Measurements from ENCODE around the gene SLX4IP.

The SLX4IP gene

DNA sequence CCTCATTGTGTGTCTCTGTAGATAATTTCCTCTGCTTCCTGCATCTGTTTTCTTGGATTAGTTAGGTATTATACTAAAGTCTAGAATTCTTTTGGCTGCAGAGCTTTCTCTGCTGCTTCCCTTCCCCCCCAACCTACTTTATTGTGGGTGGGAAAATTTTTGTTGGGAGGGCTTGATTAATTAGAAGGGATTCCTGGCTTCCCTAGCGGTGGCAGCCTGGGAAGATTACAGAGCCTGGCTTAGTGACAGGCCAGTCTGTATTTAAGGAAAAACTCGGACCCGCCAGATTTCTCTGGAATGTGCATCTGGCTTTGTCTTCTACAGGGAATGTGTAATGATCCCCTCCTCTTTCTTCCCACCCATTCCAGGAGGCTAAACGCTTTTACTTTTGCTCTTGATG lies 31.2 kb downstream of the SLX4IP start:
- no peak for DNase-seq (ENCODE audit: low read depth in 3 of 3)

DNA sequence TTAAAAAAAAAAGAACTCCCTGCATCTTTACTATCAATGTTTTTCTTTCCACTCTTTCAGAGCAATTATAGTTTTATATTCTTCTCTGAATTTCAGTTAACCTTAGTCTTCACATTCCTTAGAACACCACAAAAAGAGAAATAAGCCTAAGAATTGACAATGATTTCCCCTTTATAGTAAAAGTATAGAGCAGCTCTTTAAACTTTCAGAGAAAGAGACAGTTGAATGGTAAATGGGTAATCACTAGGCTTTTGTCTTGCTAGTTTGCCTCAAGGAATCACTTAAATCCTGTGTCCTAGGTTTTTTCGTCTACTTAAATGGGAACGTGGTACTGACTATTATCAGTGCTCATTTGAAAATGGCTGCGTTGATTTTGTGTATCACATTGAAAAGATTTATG lies 31.8 kb downstream of the SLX4IP start:
- no peak for DNase-seq (ENCODE audit: low read depth in 3 of 3)

DNA sequence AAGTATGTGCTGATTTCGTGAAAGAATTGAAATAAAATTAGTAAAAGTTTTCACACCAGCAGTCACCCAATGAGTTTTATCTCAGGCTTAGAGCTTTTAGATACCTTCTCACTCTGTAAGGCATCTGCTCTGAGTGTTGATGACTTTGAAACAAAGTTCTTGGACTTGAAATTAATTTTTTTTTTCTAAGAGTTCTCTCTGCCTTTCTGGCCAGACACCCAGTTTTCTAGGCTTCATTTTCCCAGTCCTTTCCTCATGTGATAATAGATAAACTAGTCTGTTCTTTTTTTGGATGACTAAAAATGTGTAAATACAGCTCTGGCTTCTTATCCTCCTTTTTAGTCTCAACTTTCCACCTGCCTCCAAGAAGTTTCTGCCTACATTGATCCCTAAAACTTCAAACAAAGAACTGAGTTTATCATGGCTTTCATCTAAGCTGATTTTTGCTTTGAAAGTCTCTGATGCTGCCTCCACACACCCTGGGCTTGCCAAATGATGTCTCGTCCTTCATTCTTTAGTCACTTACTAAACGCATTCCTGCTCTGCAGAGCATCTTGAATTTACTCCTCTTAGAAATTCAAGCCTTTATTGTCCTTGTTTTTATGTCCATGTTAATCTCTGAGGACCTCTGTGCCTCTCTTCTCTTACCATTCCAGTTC lies 32.7 kb downstream of the SLX4IP start:
- no peak for DNase-seq (ENCODE audit: low read depth in 3 of 3)

DNA sequence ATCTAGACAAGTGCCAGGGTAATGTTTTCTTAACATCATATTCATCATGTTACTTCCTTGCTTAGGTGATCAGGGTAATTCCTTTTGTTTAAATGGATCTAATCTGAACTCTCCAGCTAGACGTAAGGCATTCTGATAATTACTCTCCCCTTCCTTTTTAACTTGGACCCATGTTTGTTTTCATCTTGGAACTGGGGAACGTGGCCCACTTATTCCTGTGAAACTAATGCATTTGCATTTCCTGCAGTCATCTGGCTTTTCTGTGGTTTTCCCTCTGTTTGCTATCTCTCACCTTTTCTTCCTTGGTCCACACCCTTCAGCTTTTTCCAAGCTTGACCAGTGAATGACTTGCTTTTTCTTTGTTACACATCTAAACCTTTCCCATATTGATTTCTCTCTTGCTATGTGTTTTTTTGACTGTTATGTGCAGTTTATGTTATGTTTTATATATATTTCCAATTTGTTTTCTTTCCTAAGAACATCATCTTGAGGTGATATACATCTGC lies 33.3 kb downstream of the SLX4IP start:
- no peak for DNase-seq (ENCODE audit: low read depth in 3 of 3)

DNA sequence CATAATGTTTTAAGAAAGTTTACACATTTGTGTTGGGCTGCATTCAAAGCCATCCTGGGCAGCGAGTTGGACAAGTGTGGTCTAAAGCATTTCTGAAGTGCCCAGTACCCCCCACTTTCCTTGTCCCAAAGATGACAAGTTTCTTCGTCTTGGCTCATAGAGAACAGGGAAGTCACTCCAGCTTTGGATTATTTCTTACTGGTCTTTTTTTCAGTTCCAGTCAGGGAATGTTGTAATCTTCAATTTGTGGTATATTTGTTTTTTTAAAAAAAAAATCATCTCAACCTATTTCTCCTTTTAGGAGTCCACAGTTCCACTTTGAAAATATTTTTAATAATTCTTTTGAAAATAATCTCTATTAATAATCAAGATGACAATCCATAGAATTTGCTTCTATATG lies 34.0 kb downstream of the SLX4IP start:
- DNase-seq (ENCODE audit: low read depth in 3 of 3): no peak

DNA sequence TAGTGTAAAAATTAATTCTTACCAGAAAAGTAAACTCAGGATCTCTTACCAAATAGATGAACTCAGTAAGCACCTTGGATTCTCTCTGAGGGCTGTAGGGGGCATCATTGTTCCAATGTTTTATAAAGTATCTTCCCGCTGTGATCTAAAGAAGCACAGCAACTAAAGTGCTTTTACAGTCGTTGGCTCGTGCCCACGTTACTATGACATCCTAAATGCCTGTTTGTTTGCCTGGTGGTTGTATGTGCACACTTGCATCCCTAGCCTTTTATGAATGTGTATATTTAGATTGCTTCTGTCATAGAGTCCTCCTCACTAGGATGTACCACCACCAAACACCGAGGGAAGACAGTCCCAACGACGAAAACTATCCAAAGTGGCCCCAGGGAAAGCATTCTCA lies 34.5 kb downstream of the SLX4IP start:
- DNase-seq (ENCODE audit: low read depth in 3 of 3): peak in 1 of 3 experiments; percentile 2

DNA sequence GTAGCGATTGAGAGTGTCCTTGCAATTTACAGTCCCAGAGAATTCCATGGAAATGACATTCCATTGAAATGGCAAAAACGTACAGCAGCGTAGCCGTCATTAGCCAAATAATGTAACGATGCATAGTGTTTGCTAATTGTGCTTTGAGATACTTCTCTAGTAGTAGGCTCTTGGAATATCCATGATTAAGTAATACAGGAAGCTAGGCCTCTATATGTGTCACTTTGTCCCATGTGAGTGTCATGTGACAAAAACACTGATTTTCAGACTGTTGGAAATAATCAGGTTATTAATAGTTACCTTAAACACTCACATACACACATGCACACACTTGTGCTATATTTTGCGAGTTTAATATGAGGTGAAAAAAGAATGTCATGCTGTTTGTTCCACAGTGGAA lies 35.2 kb downstream of the SLX4IP start:
- no peak for DNase-seq (ENCODE audit: low read depth in 3 of 3)

DNA sequence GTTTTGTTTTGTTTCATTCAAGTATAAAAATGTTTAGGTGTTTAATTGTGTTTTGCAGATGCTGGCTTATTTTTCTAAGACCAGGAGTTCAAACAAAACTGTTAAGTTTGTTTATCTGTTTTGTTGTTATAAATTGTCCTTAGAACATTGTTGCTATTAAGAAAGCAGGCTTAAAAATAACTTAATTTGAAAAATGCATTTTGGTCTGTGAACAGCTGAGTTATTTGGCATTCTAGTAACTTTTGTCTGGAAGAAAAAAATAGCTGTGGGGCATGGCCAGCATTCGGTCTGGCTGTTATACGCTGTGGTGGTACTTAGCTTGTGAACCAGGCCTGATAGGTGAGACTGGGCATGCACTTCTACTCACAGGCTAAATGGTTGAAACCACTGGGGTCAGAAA lies 37.8 kb downstream of the SLX4IP start:
- no peak for DNase-seq (ENCODE audit: low read depth in 3 of 3)

DNA sequence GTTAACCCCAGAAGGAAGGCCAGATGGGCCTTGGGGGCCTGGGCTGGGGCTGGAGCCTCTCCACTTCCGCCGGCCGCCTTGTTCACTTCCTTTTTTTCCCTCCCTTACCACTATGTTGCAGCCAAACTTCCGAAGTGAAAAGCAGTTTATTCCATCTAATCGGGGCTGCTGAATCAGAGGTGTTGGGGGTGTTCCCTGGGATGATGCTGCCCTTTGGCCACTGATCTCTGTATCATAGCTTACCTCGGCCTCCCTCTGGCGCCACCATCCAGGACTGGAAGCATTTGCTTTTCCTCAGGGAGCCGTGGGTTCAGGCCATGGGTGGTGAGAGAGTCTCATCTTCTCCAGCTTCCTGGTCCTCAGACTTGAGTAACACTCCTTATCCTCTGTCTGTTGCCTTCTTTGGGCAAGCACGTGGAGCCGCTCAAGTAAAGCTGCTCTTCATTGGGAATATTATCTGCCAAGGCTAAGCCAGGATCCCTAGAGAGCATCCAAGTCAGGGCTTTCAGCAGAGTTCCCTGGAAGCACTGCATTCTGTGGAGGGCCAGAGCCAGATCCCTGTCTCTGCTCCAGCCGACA lies 39.6 kb downstream of the SLX4IP start:
- DNase-seq (ENCODE audit: low read depth in 3 of 3): no peak

DNA sequence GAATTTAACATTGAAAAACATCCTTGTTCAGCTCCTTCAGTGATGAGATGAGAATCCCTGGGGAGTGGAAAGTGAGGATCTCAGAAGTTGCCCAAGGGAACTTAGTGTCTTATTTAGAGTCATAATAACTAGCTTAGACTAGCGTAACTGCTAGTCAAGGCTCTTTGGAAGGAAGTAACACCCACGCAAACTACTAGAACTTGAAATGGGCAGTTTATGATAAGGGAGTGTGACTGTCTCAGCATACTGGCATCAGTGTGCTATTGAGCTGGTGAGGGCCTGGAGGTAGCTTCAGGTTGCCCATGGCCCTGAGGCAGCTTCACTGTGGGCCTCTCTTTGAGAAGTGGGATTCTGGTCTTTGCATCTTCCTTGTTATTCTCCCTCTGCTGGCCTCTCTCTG lies 40.1 kb downstream of the SLX4IP start:
- no peak for DNase-seq (ENCODE audit: low read depth in 3 of 3)

DNA sequence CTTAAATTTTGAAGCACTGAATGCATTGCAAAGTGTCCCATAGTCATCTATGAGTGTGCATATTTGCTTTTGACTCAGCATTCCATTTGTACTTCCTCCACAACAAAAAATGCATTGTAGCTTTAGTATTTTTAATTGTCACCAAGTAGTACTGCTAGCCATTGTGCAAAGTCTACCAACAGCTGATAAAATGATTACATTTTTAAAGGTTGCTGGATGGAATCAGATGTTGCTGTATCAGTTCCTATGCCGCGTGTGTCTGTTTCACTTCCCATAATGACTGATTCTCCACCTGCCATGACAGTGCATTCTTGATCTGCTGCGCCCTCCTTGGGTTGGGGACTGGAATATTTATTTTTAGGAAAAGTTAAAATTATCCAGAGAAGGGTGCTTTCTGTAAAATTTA lies 41.2 kb downstream of the SLX4IP start:
- DNase-seq (ENCODE audit: low read depth in 3 of 3): no peak

DNA sequence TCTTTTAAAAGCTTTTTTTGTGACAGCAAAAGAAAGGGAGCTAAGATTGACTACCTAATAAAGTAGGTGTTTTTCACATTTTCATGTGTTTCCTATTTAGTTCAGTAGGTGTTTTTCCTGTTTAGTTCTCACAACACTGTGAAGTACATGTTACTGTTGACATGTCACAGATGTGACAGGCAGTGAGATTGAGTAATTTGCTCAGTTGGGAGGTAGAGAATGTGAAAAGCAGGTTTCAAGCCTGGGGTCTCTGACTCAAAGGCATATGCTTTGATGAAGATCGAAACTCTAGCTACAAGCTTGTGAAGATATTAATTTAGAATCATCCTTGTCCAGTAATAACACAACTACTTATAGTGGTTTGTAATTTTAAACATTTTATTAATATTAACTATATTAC lies 43.1 kb downstream of the SLX4IP start:
- DNase-seq (ENCODE audit: low read depth in 3 of 3): no peak

DNA sequence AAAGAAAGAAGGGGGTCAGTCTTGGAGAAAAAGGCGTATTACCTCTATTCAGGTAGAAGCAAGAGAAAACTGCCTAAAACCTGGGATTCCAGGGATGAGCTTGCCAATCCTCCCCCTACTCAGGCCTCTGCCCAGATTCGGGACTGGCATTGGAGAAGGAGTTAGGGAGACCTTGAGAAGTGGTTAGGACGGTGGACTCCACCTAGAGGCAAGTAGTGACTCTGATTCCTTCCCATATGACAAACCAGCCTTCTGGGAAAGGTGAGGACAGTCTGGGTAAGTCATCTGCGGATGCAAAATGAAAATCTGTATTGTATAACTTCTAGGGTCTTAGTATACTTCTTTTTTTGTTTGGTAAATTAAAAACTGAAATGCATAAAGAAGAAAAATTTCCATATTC lies 43.8 kb downstream of the SLX4IP start:
- DNase-seq (ENCODE audit: low read depth in 3 of 3): no peak

DNA sequence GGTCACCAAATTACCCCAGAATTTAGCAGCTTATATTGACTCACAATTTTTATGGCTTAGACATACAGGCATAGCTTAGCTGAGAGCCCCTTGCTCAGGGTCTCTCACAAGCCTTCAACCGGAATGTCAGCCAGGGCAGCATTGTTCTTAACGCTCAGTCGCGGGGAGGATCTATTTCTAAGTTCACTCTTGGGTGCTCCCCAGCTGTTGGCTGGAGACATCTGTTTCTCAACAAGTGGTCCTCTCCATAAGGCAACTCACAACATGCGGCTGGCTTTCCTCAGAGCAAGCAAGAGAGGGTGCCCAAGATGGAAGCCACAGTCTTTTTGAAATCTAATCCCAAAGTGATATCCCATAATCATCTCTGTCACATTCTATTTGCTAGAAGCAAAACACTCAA lies 46.6 kb downstream of the SLX4IP start:
- no peak for DNase-seq (ENCODE audit: low read depth in 3 of 3)

DNA sequence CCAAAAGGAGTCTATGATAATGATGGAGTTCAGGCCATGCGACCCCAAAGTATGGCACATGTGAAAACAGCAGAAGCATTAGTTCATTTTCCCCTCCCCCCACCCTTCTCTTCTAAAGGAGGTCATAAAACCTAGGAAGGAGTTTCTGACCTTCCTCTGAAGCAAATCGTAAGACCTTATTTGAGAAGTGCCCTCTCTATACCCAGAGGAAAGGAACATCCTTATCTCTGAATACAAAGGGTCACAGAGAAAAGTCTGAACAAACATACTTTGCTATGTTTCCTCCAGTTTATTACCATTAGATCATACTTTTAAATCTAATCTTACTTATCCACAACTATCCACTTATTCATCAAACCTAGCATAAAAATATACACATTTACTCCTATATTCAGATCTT lies 48.6 kb downstream of the SLX4IP start:
- DNase-seq (ENCODE audit: low read depth in 3 of 3): no peak

DNA sequence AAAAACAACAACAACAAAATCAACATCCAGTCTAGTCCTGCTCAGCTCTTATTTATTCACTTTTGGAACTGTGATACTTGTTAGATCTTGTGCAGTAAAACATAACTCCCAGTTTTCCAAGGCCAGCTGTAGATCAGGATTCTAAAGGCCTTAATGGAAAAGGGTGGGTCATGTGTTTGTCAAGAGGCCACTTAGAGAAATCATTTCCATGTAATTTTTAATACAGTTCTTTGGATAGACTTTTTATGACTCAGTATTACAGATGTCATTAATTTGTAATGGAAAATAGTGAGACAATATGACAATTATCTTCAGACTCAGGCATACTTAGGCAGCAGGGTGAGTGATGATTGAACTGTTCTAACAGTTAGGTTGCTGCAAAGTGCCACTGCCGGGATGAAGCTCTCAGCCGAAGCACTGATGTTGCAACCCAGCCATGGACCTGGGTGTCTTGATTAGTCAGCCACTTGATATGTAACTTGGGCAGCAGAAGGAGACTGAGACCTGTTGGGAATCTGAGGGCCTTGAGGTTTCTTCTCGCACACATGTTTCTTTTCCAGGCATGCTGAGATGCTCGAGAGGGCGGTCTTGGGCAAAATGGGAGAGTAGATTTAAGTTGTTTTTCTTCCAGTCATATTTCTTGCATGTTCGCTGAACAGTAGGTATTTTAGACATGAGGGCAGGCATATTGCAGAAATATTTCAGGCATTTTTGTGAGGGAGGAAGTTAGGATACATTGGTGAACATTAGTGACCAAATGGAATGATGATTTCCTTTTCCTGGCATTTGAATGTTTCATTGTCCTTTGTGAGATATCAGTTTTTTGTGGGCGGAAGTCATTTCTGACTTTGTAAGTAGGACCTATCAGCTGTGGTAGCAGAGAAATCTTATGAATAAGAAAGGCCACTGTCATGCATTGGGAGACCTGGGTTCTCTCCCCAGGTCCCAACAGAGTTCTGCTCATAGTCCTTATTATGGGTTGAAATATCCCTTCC lies 52.3 kb downstream of the SLX4IP start:
- DNase-seq (ENCODE audit: low read depth in 3 of 3): no peak

DNA sequence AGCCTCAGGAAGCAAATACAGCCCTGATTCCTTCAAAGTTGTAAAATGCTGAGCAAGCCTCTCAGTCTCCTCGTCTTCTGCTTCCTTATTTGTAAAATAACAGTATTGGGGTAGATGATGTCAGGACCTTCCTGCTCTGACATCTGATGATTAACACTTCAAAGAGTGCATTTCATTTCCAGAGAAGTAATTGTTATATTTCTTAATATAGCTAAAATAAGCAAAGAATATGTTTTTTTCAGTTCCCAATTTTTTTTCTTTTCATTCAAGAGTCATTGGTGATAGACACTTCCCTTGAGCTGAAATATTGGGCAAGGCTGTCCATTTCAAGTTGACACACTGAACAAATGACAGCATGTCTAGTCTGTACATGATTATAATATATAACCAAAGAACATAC lies 53.4 kb downstream of the SLX4IP start:
- no peak for DNase-seq (ENCODE audit: low read depth in 3 of 3)

DNA sequence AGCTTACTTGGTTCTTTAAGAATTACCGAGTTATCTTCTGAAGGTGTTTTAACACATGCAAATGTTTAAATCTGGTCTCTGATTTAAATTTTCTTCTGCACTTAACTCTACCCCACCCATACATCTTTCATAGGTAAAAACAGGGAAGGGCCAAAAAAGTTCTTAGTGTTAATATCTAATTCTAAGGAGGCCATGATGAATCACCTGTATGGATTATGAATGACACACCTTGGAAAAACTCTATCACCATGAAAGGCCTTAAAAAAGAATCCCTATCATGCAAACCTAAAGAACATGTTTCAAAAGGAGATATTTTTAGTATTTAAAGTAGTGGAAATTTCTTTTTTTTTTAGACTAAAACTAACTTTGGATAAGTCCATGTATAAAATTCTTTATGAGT lies 54.7 kb downstream of the SLX4IP start:
- DNase-seq (ENCODE audit: low read depth in 3 of 3): no peak

DNA sequence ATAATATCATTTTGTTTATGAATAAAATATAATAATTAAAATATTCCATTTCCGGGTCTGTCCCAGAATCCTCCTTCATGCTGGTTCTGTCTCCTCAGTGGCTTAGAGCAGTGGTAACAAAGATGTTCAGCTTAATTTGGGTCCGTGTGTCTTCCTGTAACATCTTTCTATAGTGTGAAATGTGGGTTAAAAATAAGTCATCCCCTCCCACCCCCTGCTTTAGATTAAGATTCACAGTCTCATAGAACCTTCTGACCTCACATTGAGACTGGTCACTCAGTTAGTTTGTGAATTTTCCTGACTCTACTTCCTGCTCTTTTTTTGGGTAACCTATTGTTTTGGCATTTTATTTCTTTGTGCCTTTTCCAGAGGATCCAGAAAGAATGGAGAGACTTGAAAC lies 55.2 kb downstream of the SLX4IP start:
- DNase-seq (ENCODE audit: low read depth in 3 of 3): no peak

DNA sequence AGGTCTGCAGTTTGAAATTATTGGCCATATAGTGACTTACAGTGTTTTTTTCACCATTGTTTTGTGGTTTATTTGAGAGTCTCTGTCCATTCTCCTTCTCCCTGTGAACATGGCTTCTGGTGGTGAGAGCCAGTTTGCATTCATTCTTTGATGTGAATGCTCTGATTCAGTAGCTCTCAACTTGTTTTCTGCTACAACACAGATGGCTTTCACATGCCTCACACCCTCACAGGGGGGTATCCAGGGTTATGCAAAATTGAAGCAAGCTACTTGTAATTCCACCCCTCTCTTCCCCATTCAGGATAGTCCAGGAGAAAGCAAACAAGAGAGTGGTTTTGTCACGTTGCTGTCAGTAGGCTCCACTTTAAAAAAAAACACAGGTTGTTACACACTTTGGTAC lies 55.6 kb downstream of the SLX4IP start:
- no peak for DNase-seq (ENCODE audit: low read depth in 3 of 3)

DNA sequence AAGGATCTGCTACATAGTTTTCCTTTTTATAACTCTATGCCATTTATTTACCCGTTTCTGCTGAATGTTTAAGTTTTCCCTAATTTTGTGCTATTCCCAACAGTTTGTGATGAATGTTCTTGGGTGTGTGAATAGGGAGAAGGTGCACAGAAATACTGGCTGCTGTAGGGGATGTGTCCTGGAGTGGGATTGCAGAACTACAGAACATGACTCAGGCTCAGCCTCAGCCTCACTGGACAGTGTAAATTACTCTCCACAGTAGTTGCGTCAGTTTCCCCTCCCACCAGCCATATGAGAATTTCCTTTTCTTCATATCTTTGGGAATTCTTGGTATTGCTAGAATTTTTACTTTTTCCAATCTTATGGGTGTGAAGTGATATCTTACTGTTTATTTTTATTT lies 57.0 kb downstream of the SLX4IP start:
- no peak for DNase-seq (ENCODE audit: low read depth in 3 of 3)

DNA sequence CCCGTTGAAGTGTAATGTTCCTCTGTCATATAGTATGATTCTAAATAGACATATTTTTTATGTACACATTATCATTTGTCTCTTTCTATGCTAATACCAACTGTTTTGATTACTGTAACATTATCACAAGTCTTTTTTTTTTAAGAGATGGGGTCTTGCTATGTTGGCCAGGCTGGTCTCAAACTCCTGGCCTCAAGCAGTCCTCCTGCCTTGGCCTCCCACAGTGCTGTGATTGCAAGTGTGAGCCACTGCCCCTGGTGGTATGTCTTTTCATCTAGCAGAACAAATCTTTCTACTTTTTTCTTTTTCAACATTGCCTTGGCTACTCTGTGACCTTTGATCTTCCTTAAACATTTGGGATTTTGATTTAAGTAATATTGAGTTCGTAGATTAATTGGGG lies 57.7 kb downstream of the SLX4IP start:
- DNase-seq (ENCODE audit: low read depth in 3 of 3): no peak

DNA sequence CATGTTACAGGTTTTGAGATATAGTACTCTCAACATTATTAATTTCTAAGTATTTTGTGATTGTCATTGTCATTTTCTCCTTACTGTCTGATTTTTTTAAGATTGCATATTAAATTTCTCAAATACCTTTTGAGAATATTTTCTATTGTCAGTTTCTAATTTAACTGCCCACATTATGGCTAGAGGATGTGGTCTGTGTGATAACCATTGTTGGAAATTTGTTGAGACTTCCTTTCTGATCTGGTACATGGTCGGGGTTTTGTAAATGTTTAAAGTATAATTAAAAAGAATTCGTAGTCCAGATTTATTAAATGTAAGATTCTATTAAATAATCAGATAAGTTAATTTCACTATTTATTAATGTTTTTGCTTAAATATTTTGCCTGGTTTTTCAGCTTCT lies 60.1 kb downstream of the SLX4IP start:
- no peak for DNase-seq (ENCODE audit: low read depth in 3 of 3)

All from stimulated activated CD4-positive, alpha-beta T cell treated with anti-CD3 and anti-CD28 coated beads, TNF-alpha, amount 100 ng/mL, for 4 hours (primary cell).